Chondrocyte (in vitro differentiated cells): Measurements from ENCODE around the gene S1PR4. TPM values are rescaled to one million over a fixed set of nuclear protein-coding genes. Genes with fewer than 3 reads are reported as not detected.

ENCODE experiments used
- DNase-seq: peaks from one replicate; pipeline ENCODE4 v3.0.0; 2021; ENCODE audit warnings: mixed read lengths, low spot score
- H3K27ac Mint-ChIP-seq: one replicate; pipeline ENCODE4 v1.8.0; 2021; ENCODE audit warnings: mild to moderate bottlenecking, moderate library complexity, mixed read lengths; ENCODE audit not compliant: unreplicated experiment
- H3K27me3 Mint-ChIP-seq: 2 replicates; pipeline ENCODE4 v1.8.0; 2021; ENCODE audit warnings: low read depth, mixed read lengths
- H3K36me3 Mint-ChIP-seq: 2 replicates; pipeline ENCODE4 v1.8.0; 2021; ENCODE audit warnings: low read depth, mixed read lengths
- H3K4me1 Mint-ChIP-seq: 2 replicates; pipeline ENCODE4 v1.8.0; 2021; ENCODE audit warnings: low read depth, mild to moderate bottlenecking, mixed read lengths
- H3K4me3 Mint-ChIP-seq: one replicate; pipeline ENCODE4 v1.8.0; 2021; ENCODE audit warnings: mild to moderate bottlenecking, moderate library complexity, mixed read lengths; ENCODE audit not compliant: unreplicated experiment
- H3K9me3 Mint-ChIP-seq: 2 replicates; pipeline ENCODE4 v1.8.0; 2021; ENCODE audit warnings: low read depth, mixed read lengths
- CTCF ChIP-seq: fragments of 200-600 bp; sonication (generic); IDR thresholded peaks from 2 replicates; pipeline ENCODE4 v1.5.0; 2021; ENCODE audit warnings: antibody characterized with exemption, mild to moderate bottlenecking, moderate library complexity
- long read RNA-seq: library from polyadenylated mRNA; stranded (forward); transcript quantifications from one replicate; pipeline ENCODE4 v2.0.0, GENCODE V29; 2021
- total RNA-seq: library from RNA; stranded (reverse); gene quantifications from 3 replicates; pipeline ENCODE4 v1.2.1, GENCODE V29; 2021

S1PR4 gene, protein sequence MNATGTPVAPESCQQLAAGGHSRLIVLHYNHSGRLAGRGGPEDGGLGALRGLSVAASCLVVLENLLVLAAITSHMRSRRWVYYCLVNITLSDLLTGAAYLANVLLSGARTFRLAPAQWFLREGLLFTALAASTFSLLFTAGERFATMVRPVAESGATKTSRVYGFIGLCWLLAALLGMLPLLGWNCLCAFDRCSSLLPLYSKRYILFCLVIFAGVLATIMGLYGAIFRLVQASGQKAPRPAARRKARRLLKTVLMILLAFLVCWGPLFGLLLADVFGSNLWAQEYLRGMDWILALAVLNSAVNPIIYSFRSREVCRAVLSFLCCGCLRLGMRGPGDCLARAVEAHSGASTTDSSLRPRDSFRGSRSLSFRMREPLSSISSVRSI
- total RNA-seq = not detected in 3 replicates
- long read RNA-seq = 0 reads

DNA sequence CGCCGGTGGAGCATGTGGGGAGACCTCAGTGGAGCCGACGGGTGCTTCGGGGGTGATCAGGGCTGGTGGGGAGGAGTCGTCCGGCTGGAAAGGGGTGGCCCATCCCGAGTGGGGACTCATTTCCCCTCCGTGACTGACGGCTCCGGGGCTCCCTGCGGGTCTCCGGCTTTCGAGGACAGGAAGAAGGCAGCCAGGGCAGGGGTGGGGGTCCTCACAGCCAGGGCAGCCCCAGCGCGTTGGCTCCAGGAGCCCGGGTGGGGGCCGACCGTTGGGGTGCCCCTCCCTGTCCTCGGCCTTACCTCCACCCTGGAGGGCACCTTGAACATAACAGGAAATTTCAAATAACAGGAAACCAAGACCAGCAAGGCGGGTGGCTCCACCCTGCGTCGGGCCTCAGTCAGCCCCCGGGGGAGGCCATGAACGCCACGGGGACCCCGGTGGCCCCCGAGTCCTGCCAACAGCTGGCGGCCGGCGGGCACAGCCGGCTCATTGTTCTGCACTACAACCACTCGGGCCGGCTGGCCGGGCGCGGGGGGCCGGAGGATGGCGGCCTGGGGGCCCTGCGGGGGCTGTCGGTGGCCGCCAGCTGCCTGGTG, at the start of gene S1PR4:
Gene S1PR4 (plus strand): TSS at position 393 of the 596 bp plus-strand sequence. CDS start 24 bp downstream, at position 417.
- no peaks in the 10 kb centered on the region for H3K27me3 Mint-ChIP-seq
- no peaks in the 10 kb centered on the region for H3K9me3 Mint-ChIP-seq
- DNase-seq = peak; percentile 91
- no peak within 1 kb of the TSS for H3K4me3 Mint-ChIP-seq
- no peak for TF ChIP-seq CTCF
- no peaks in the 10 kb centered on the region for H3K36me3 Mint-ChIP-seq
- no peak within 1 kb of the TSS for H3K27ac Mint-ChIP-seq
- peaks cover 3% of the 10 kb centered on the region for H3K4me1 Mint-ChIP-seq

GRCh38 chr19:3129112-3129511, 49.5 kb upstream of the S1PR4 start:
- Mint-ChIP-seq H3K36me3 (no peaks in the 10 kb centered on the region), H3K4me1 (peaks cover 9% of the 10 kb centered on the region), H3K4me3 (no peak overlapping the region), H3K27ac (no peak overlapping the region), H3K9me3 (no peaks in the 10 kb centered on the region), H3K27me3 (no peaks in the 10 kb centered on the region)
- no peak for DNase-seq
- peak; percentile 79 for TF ChIP-seq CTCF

DNA sequence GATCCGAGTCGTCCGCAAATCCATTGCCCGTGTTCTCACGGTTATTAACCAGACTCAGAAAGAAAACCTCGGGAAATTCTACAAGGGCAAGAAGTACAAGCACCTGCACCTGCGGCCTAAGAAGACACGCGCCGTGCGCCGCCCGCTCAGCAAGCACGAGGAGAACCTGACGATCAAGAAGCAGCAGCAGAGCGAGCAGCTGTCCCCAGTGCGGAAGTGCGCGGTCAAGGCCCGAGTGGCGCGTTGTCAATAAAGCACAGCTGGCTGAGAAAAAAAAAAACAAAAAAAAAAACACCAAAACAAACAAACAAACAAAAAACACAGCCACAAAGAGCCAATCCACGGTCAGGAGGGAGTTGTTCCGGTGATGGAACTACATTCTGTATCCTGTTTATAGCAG, 47.4 kb upstream of the S1PR4 start:
- no peak for TF ChIP-seq CTCF
- Mint-ChIP-seq H3K27ac (no peak overlapping the region), H3K4me3 (no peak overlapping the region), H3K4me1 (peaks cover 9% of the 10 kb centered on the region), H3K36me3 (no peaks in the 10 kb centered on the region), H3K9me3 (no peaks in the 10 kb centered on the region), H3K27me3 (no peaks in the 10 kb centered on the region)
- no peak for DNase-seq

DNA sequence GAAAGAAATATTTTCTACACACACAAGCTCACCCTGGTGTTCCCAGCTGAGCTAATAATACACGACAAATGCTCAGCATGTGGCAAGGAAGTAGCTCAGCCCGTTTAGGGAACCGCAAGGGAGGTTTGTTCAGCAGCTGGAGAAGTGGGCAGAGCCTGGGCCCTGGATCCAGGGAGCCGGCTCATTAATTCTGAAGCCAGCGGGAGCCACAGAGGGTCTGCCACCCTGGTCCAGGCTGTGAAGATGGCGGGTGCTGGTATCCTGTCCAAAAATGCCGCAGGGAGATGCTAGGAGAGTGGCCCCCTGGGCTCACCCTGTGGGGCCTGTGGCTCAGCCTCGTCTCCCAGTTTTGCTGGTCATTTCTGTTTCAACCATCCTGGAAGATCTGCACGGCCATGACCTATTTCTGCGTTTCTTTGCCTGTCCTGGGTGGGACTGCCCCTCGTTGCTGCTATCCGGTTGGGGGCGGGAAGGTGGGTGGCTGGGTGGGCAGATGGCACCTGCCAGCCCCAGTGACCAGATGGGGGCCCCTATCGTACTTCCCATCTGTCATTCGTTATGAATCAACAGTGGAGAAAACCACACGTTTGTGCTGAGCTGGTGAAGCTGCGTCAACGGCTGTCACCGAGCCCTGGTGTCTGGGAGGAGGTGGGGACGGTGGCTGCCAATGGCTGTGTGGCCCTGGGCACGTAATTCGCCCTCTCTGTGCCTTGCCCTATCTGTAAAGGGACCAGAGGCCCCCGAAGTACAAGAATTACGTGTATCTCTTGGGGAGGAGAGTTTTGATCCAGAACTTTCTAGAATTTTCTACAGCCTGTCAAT, 45.4 kb upstream of the S1PR4 start:
- Mint-ChIP-seq H3K4me3 (no peak overlapping the region), H3K36me3 (no peaks in the 10 kb centered on the region), H3K27me3 (no peaks in the 10 kb centered on the region), H3K4me1 (peaks cover 9% of the 10 kb centered on the region), H3K27ac (peak overlapping the region; percentile 46), H3K9me3 (no peaks in the 10 kb centered on the region)
- DNase-seq = no peak
- no peak for TF ChIP-seq CTCF

DNA sequence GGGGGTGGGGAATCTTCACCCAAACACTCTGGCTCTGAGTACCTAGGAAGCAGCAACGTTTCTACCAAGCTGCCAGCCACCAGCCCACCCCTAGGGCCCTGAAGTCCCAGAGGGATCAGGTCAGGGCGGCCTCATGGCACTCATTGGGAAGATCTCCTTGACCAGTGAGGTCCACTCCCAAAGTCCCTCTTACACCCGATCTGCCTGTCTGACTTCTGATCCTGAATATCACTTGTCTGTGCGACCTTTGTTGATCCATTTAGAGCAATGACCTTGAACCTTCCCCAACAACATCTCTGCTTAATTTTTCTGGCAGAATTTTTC, 44.8 kb upstream of the S1PR4 start:
- Mint-ChIP-seq H3K27ac (no peak overlapping the region), H3K36me3 (no peaks in the 10 kb centered on the region), H3K4me3 (no peak overlapping the region), H3K4me1 (peaks cover 9% of the 10 kb centered on the region), H3K9me3 (no peaks in the 10 kb centered on the region), H3K27me3 (no peaks in the 10 kb centered on the region)
- no peak for DNase-seq
- TF ChIP-seq CTCF = no peak
